Calu3 (cell line): ENCODE data around the gene FAAH. TPM values are rescaled to one million over a fixed set of nuclear protein-coding genes. Genes with fewer than 3 reads are reported as not detected.
A peak's percentile ranks its signal among the peaks of the same experiment; 100 is the strongest.
"Not testable (repeated sequence)": the region's sequence is repeated elsewhere in the genome, so short reads cannot be mapped to it uniquely, and the experiment has no call there.

Experiments used
- BruUV-seq: library from RNA; stranded (reverse); fragments of 400-500 nt; replicated peaks from 2 replicates; lab custom pipeline; 2021; lab: Mats Ljungman, UMichigan
- CTCF ChIA-PET: fragments of 300-600 bp; sonication (Branson Sonifier 250); formaldehyde crosslinking; loops from one replicate; lab custom pipeline; 2022; ENCODE audit warnings: antibody characterized with exemption; lab: Charles Lee
- DNase-seq: peaks from one replicate; pipeline ENCODE4 v3.0.0; 2022
- H3K27ac Mint-ChIP-seq: one replicate; pipeline ENCODE4 v1.8.0; 2022; ENCODE audit warnings: mixed read lengths; ENCODE audit not compliant: unreplicated experiment
- H3K27me3 Mint-ChIP-seq: one replicate; pipeline ENCODE4 v1.8.0; 2022; ENCODE audit warnings: mixed read lengths; ENCODE audit not compliant: unreplicated experiment
- H3K36me3 Mint-ChIP-seq: one replicate; pipeline ENCODE4 v1.8.0; 2022; ENCODE audit warnings: mild to moderate bottlenecking, moderate library complexity, mixed read lengths; ENCODE audit not compliant: insufficient read depth, unreplicated experiment
- H3K4me1 Mint-ChIP-seq: one replicate; pipeline ENCODE4 v1.8.0; 2022; ENCODE audit warnings: mild to moderate bottlenecking, low read depth, mixed read lengths; ENCODE audit not compliant: unreplicated experiment
- H3K4me3 Mint-ChIP-seq: one replicate; pipeline ENCODE4 v1.8.0; 2022; ENCODE audit warnings: mild to moderate bottlenecking, low read depth, moderate library complexity, mixed read lengths; ENCODE audit not compliant: unreplicated experiment
- H3K9me3 Mint-ChIP-seq: one replicate; pipeline ENCODE4 v1.8.0; 2022; ENCODE audit warnings: low read depth, mixed read lengths; ENCODE audit not compliant: unreplicated experiment
- CTCF ChIP-seq: fragments of 200-600 bp; IDR thresholded peaks from one replicate; pipeline ENCODE4 v1.8.0; 2022; ENCODE audit warnings: antibody characterized with exemption; ENCODE audit not compliant: unreplicated experiment
- intact Hi-C: fragments of 100-400 bp; cut with micrococcal nuclease; formaldehyde crosslinking; loops from one replicate; pipeline ENCODE4 v1.10.0; 2022; ENCODE audit not compliant: unreplicated experiment
- total RNA-seq: library from RNA; stranded (reverse); gene quantifications from 2 replicates; pipeline ENCODE4 v1.2.3, GENCODE V29; 2022

The FAAH gene
- total RNA-seq, 1 experiment from 2014 or later, result 31.4 TPM

- Mint-ChIP-seq H3K27ac (no peak overlapping the region), H3K36me3 (peaks cover 39% of the 10 kb centered on the region), H3K9me3 (no peaks in the 10 kb centered on the region), H3K4me1 (peaks cover 14% of the 10 kb centered on the region), H3K4me3 (no peak overlapping the region), H3K27me3 (no peaks in the 10 kb centered on the region)
- CTCF ChIA-PET, result no interaction called here
- no peak for TF ChIP-seq CTCF
- no peak for DNase-seq
- intact Hi-C loops, result no loop called here
- BruUV-seq, result no TSS peak
Measured at GRCh38 chr1:46362158-46362557, 32.0 kb upstream of the FAAH start.

GRCh38 chr1:46363121-46363520 lies 31.0 kb upstream of the FAAH start:
- Mint-ChIP-seq H3K4me1 (peaks cover 14% of the 10 kb centered on the region), H3K36me3 (peaks cover 36% of the 10 kb centered on the region), H3K9me3 (no peaks in the 10 kb centered on the region), H3K4me3 (no peak overlapping the region), H3K27ac (no peak overlapping the region), H3K27me3 (no peaks in the 10 kb centered on the region)
- no peak for TF ChIP-seq CTCF
- CTCF ChIA-PET, result no interaction called here
- intact Hi-C loops, result no loop called here
- no peak for DNase-seq
- no TSS peak for BruUV-seq

GRCh38 chr1:46364612-46365011 lies 29.5 kb upstream of the FAAH start:
- H3K27me3 Mint-ChIP-seq, result no peaks in the 10 kb centered on the region
- BruUV-seq, result no TSS peak
- CTCF ChIA-PET, result interaction anchor here (0.6 to 1.3 kb wide), 4 partner anchors 17 to 1201 kb away, joined by 3 to 6 read pairs (median 4); no protein-coding TSS in a partner anchor

GRCh38 chr1:46365796-46366195 lies 28.3 kb upstream of the FAAH start:
- CTCF ChIA-PET, H3K27ac Mint-ChIP-seq, intact Hi-C loops: not testable (repeated sequence)

More at GRCh38 chr1:46364612-46365011, 29.5 kb upstream of the FAAH start:
- Mint-ChIP-seq H3K9me3 (no peaks in the 10 kb centered on the region), H3K36me3 (peaks cover 26% of the 10 kb centered on the region), H3K4me1 (peaks cover 21% of the 10 kb centered on the region), H3K4me3 (peak overlapping the region; percentile 24), H3K27ac (peak overlapping the region; percentile 39)
- intact Hi-C loops, result no loop called here
- DNase-seq, result peak; percentile 41
- no peak for TF ChIP-seq CTCF

GRCh38 chr1:46367072-46367471 lies 27.0 kb upstream of the FAAH start:
- BruUV-seq, result no TSS peak
- Mint-ChIP-seq H3K36me3 (peaks cover 21% of the 10 kb centered on the region), H3K27me3 (no peaks in the 10 kb centered on the region), H3K4me3 (no peak overlapping the region), H3K9me3 (no peaks in the 10 kb centered on the region), H3K27ac (no peak overlapping the region), H3K4me1 (peaks cover 29% of the 10 kb centered on the region)
- TF ChIP-seq CTCF, result no peak
- CTCF ChIA-PET, result interaction anchor here (0.7 kb wide), 1 partner anchor 120 kb away, joined by 6 read pairs; no protein-coding TSS in a partner anchor
- intact Hi-C loops, result no loop called here
- DNase-seq, result no peak

More at GRCh38 chr1:46365796-46366195, 28.3 kb upstream of the FAAH start:
- not testable (repeated sequence) for H3K4me3 Mint-ChIP-seq, H3K9me3 Mint-ChIP-seq, BruUV-seq, DNase-seq, H3K27me3 Mint-ChIP-seq
- Mint-ChIP-seq H3K4me1 (peaks cover 29% of the 10 kb centered on the region), H3K36me3 (peaks cover 19% of the 10 kb centered on the region)

- H3K27me3 Mint-ChIP-seq, H3K9me3 Mint-ChIP-seq, H3K4me3 Mint-ChIP-seq, intact Hi-C loops, BruUV-seq, H3K27ac Mint-ChIP-seq, CTCF ChIA-PET, DNase-seq: not testable (repeated sequence)
- H3K36me3 Mint-ChIP-seq, result peaks cover 27% of the 10 kb centered on the region
- peaks cover 29% of the 10 kb centered on the region for H3K4me1 Mint-ChIP-seq
Measured at GRCh38 chr1:46367701-46368100, 26.4 kb upstream of the FAAH start.
